Ammon's horn (tissue), 1 donor: Measurements from ENCODE around the gene GSTM4.

Experiments used
- DNase-seq: peaks from one replicate; pipeline ENCODE4 v3.0.0-alpha.2; 2016; ENCODE audit warnings: low spot score

Gene GSTM4

GRCh38 chr1:109625176-109625575, 30.7 kb upstream of the GSTM4 start:
- no peak for DNase-seq

- DNase-seq, result no peak
Observed at GRCh38 chr1:109625601-109626560, 30.0 kb upstream of the GSTM4 start.

- no peak for DNase-seq
Observed at GRCh38 chr1:109626682-109627408, 29.1 kb upstream of the GSTM4 start.

- no peak for DNase-seq
Observed at GRCh38 chr1:109627692-109628399, 28.1 kb upstream of the GSTM4 start.

- DNase-seq, result no peak
Observed at GRCh38 chr1:109628540-109629321, 27.2 kb upstream of the GSTM4 start.

- no peak for DNase-seq
Observed at GRCh38 chr1:109629372-109630030, 26.4 kb upstream of the GSTM4 start.

- DNase-seq, result no peak
Observed at GRCh38 chr1:109630081-109630897, 25.6 kb upstream of the GSTM4 start.

GRCh38 chr1:109630898-109631512, 24.9 kb upstream of the GSTM4 start:
- DNase-seq, result no peak

- DNase-seq, result no peak
Observed at GRCh38 chr1:109631513-109632505, 24.1 kb upstream of the GSTM4 start.

- DNase-seq, result peak; percentile 78
Observed at GRCh38 chr1:109632671-109633346, 23.1 kb upstream of the GSTM4 start.

GRCh38 chr1:109634292-109634691, 21.6 kb upstream of the GSTM4 start:
- no peak for DNase-seq

- no peak for DNase-seq
Observed at GRCh38 chr1:109634771-109635750, 20.8 kb upstream of the GSTM4 start.

GRCh38 chr1:109635862-109636200, 20.1 kb upstream of the GSTM4 start:
- no peak for DNase-seq

GRCh38 chr1:109636201-109636952, 19.5 kb upstream of the GSTM4 start:
- no peak for DNase-seq

GRCh38 chr1:109637446-109637845, 18.5 kb upstream of the GSTM4 start:
- DNase-seq, result no peak
